ENCODE measurements around the gene CDV3.

DNA sequence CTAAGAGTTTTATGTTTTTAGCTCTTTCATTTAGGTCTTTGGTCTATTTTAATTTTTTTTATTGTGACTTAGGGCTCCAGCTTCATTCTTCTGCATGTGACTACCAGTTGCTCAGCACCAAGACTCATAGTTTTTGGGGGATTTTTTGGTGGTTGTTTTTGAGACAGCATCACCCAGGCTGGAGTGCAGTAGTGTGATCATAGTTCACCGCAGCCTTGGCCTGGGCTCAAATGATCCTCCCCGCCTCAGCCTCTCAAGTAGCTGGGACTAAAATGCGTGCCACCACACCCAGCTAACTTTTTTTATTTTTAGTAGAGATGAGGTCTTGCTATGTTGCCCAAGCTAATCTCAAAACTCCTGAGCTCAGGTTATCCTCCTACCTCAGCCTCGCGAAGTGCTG is 19.4 kb downstream of the CDV3 start:
- TF ChIP-seq FOSL1 (tag; conservative IDR thresholded peaks at IDR 0.05), result no peak
- no peak for TF ChIP-seq SRSF1 (IDR thresholded peaks at IDR 0.05; ENCODE audit: low read depth, low read length)
- TF ChIP-seq RNF2 (IDR thresholded peaks at IDR 0.05), result no peak
- TF ChIP-seq, protein P1, sequence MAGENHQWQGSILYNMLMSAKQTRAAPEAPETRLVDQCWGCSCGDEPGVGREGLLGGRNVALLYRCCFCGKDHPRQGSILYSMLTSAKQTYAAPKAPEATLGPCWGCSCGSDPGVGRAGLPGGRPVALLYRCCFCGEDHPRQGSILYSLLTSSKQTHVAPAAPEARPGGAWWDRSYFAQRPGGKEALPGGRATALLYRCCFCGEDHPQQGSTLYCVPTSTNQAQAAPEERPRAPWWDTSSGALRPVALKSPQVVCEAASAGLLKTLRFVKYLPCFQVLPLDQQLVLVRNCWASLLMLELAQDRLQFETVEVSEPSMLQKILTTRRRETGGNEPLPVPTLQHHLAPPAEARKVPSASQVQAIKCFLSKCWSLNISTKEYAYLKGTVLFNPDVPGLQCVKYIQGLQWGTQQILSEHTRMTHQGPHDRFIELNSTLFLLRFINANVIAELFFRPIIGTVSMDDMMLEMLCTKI (IDR thresholded peaks at IDR 0.05; ENCODE audit: partially characterized antibody), result no peak
- TF ChIP-seq CHD2 (IDR thresholded peaks at IDR 0.05; ENCODE audit: low read depth, low read length), result no peak
